WTC11 (cell line): Measurements from ENCODE around the gene RANBP10. TPM values are rescaled to one million over a fixed set of nuclear protein-coding genes. Genes with fewer than 3 reads are reported as not detected.

Experiments used
- ATAC-seq: fragments of 200-7000 bp; cut with Tn5 transposase; 2 replicates; pipeline ENCODE4 v1.10.0; 2021; ENCODE audit warnings: mild to moderate bottlenecking, moderate library complexity
- CTCF ChIA-PET: fragments of 300-600 bp; sonication (Branson Sonifier 250); formaldehyde crosslinking; loops from one replicate; lab custom pipeline; 2021; ENCODE audit warnings: antibody characterized with exemption; lab: Charles Lee
- POLR2A ChIA-PET: fragments of 350-600 bp; sonication (Branson Sonifier 250); formaldehyde crosslinking; loops from one replicate; lab custom pipeline; 2021; ENCODE audit warnings: antibody characterized with exemption; lab: Charles Lee
- DNase-seq: peaks from one replicate; pipeline ENCODE4 v3.0.0; 2021; ENCODE audit warnings: low spot score
- H3K27ac Mint-ChIP-seq: 2 replicates; pipeline ENCODE4 v1.8.0; 2021; ENCODE audit warnings: mixed read lengths
- H3K27me3 Mint-ChIP-seq: 2 replicates; pipeline ENCODE4 v1.8.0; 2021; ENCODE audit warnings: low read depth, mild to moderate bottlenecking, moderate library complexity, mixed read lengths
- H3K36me3 Mint-ChIP-seq: 2 replicates; pipeline ENCODE4 v1.8.0; 2021; ENCODE audit warnings: mixed read lengths
- H3K4me1 Mint-ChIP-seq: 2 replicates; pipeline ENCODE4 v1.8.0; 2022; ENCODE audit warnings: mixed read lengths
- H3K4me3 Mint-ChIP-seq: 2 replicates; pipeline ENCODE4 v1.8.0; 2021; ENCODE audit warnings: mild to moderate bottlenecking, moderate library complexity, mixed read lengths
- H3K9me3 Mint-ChIP-seq: 2 replicates; pipeline ENCODE4 v1.8.0; 2021; ENCODE audit warnings: mixed read lengths
- CREM ChIP-seq: sonication (generic); formaldehyde crosslinking; IDR thresholded peaks from 2 replicates; pipeline ENCODE4 v1.8.1; 2022; ENCODE audit warnings: mild to moderate bottlenecking, missing genetic modification reagents, moderate library complexity
- ETV6 ChIP-seq: sonication (generic); formaldehyde crosslinking; IDR thresholded peaks from 2 replicates; pipeline ENCODE4 v1.8.1; 2022; ENCODE audit warnings: mild to moderate bottlenecking, missing genetic modification reagents
- FOXJ3 ChIP-seq: sonication (generic); formaldehyde crosslinking; IDR thresholded peaks from 2 replicates; pipeline ENCODE4 v1.9.0; 2021; ENCODE audit warnings: missing genetic modification reagents, mild to moderate bottlenecking, borderline replicate concordance
- HMGA2 ChIP-seq: fragments of 250-450 bp; sonication (Bioruptor Pico); IDR thresholded peaks from 2 replicates; pipeline ENCODE4 v1.4.0; 2021; ENCODE audit warnings: mild to moderate bottlenecking, moderate library complexity
- MXD4 ChIP-seq: fragments of 250-450 bp; sonication (Bioruptor Pico); IDR thresholded peaks from 2 replicates; pipeline ENCODE4 v1.8.0; 2021; ENCODE audit warnings: mild to moderate bottlenecking, moderate library complexity, borderline replicate concordance
- SMAD3 ChIP-seq: sonication (generic); formaldehyde crosslinking; IDR thresholded peaks from 2 replicates; pipeline ENCODE4 v1.8.0; 2022; ENCODE audit warnings: missing genetic modification reagents, mild to moderate bottlenecking, borderline replicate concordance
- SOX15 ChIP-seq: fragments of 250-450 bp; sonication (Bioruptor Pico); IDR thresholded peaks from 2 replicates; pipeline ENCODE4 v1.9.0; 2021; ENCODE audit warnings: mild to moderate bottlenecking
- TP53 ChIP-seq: sonication (generic); formaldehyde crosslinking; IDR thresholded peaks from 2 replicates; pipeline ENCODE4 v1.8.1; 2023; ENCODE audit warnings: mild to moderate bottlenecking, missing genetic modification reagents
- ZNF138 ChIP-seq: sonication (generic); formaldehyde crosslinking; conservative IDR thresholded peaks from 2 replicates; pipeline ENCODE4 v1.8.1; 2022; ENCODE audit warnings: mild to moderate bottlenecking, moderate library complexity, missing genetic modification reagents
- ZNF423 ChIP-seq: fragments of 250-450 bp; sonication (Bioruptor Pico); IDR thresholded peaks from 2 replicates; pipeline ENCODE4 v2.1.2; 2022; ENCODE audit warnings: mild to moderate bottlenecking, moderate library complexity
- total RNA-seq: library from RNA; stranded (reverse); gene quantifications from 3 replicates; pipeline ENCODE4 v1.2.3, GENCODE V29; 2021
- TF ChIP-seq, protein P1 (sequence below): sonication (generic); formaldehyde crosslinking; IDR thresholded peaks from 2 replicates; pipeline ENCODE4 v1.8.1; 2023; ENCODE audit warnings: mild to moderate bottlenecking, missing genetic modification reagents, borderline replicate concordance
- TF ChIP-seq, protein P2 (sequence below): sonication (generic); formaldehyde crosslinking; IDR thresholded peaks from 2 replicates; pipeline ENCODE4 v1.8.1; 2022; ENCODE audit warnings: low read depth, mild to moderate bottlenecking, moderate library complexity, missing genetic modification reagents, borderline replicate concordance
- TF ChIP-seq, protein P3 (sequence below): sonication (generic); formaldehyde crosslinking; IDR thresholded peaks from 2 replicates; pipeline ENCODE4 v1.8.1; 2022; ENCODE audit warnings: low read depth, missing genetic modification reagents, borderline replicate concordance
- TF ChIP-seq, protein P4 (sequence below): sonication (generic); formaldehyde crosslinking; IDR thresholded peaks from 2 replicates; pipeline ENCODE4 v1.8.0; 2023; ENCODE audit warnings: mild to moderate bottlenecking, missing genetic modification reagents
- TF ChIP-seq, protein P5 (sequence below): fragments of 250-450 bp; sonication (Bioruptor Pico); IDR thresholded peaks from 2 replicates; pipeline ENCODE4 v1.8.0; 2021; ENCODE audit warnings: mild to moderate bottlenecking

The RANBP10 gene
- total RNA-seq, 1 experiment from 2014 or later, result 14.0 TPM

DNA sequence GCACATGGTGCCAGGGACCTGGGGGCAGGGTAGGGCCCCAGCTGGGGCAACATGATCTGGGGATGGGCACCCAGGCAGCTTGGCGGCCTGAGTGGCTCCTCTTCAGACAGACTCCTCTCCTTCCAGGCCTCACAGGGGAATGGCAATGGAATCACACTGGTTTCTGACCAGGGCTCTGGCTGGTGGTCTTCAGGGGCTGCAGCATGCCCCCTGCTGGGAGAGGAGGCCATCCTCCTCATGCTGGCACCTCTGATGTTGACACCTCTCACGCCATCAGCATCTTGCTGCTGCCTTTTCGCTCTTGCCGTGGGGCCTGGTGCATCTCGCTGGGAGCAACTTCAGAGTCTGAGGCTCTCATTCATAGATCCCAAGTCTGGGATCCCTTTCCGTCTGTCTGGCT, 76.0 kb downstream of the RANBP10 start (continued):
- TF ChIP-seq, protein P1, sequence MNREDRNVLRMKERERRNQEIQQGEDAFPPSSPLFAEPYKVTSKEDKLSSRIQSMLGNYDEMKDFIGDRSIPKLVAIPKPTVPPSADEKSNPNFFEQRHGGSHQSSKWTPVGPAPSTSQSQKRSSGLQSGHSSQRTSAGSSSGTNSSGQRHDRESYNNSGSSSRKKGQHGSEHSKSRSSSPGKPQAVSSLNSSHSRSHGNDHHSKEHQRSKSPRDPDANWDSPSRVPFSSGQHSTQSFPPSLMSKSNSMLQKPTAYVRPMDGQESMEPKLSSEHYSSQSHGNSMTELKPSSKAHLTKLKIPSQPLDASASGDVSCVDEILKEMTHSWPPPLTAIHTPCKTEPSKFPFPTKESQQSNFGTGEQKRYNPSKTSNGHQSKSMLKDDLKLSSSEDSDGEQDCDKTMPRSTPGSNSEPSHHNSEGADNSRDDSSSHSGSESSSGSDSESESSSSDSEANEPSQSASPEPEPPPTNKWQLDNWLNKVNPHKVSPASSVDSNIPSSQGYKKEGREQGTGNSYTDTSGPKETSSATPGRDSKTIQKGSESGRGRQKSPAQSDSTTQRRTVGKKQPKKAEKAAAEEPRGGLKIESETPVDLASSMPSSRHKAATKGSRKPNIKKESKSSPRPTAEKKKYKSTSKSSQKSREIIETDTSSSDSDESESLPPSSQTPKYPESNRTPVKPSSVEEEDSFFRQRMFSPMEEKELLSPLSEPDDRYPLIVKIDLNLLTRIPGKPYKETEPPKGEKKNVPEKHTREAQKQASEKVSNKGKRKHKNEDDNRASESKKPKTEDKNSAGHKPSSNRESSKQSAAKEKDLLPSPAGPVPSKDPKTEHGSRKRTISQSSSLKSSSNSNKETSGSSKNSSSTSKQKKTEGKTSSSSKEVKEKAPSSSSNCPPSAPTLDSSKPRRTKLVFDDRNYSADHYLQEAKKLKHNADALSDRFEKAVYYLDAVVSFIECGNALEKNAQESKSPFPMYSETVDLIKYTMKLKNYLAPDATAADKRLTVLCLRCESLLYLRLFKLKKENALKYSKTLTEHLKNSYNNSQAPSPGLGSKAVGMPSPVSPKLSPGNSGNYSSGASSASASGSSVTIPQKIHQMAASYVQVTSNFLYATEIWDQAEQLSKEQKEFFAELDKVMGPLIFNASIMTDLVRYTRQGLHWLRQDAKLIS (CRISPR knock-in tag), result no peak
- TF ChIP-seq TP53 (CRISPR knock-in tag), result no peak
- TF ChIP-seq, protein P2, sequence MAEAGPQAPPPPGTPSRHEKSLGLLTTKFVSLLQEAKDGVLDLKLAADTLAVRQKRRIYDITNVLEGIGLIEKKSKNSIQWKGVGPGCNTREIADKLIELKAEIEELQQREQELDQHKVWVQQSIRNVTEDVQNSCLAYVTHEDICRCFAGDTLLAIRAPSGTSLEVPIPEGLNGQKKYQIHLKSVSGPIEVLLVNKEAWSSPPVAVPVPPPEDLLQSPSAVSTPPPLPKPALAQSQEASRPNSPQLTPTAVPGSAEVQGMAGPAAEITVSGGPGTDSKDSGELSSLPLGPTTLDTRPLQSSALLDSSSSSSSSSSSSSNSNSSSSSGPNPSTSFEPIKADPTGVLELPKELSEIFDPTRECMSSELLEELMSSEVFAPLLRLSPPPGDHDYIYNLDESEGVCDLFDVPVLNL, result no peak
- no peak for TF ChIP-seq SOX15 (CRISPR knock-in tag)
- no peak for TF ChIP-seq ZNF423 (CRISPR knock-in tag)

DNA sequence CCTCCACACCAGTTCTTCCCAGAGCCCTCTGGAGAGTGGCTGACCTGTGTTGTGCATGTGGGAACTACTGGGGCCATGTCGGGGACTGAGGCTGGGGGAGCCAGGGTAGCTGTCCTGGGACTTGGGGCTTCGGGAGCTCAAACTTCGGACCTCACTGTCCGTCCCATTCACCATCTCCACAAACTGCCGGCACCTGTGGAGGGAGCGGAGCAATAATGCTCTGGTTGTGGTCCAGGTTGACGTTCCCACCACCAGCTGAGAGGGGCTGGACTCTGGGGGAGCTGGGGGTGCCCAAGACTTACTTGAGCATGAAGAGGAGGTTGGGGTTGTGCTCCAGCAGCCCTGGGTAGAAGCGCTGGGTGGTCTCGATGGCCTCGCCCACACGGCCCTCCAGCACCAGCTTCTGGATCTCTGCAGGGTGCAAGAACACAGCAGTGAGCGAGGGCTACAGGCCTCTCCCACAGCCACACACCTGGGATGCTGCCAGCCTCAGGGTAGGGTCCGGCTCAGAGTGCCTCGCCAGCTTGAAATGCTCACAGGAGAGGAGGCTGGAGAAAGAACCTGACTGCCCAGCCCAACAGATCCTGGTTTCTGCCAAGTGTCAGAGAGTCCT, 76.6 kb downstream of the RANBP10 start:
- DNase-seq (no peak), ATAC-seq (no peak)
- Mint-ChIP-seq H3K27me3 (no peaks in the 10 kb centered on the region), H3K27ac (no peak overlapping the region), H3K9me3 (no peaks in the 10 kb centered on the region), H3K36me3 (peaks cover 17% of the 10 kb centered on the region), H3K4me1 (no peaks in the 10 kb centered on the region), H3K4me3 (no peak overlapping the region)
- ChIA-PET CTCF (interaction anchor here (1.0 to 2.3 kb wide), 2 partner anchors 57 to 87 kb away, joined by 3 to 9 read pairs; no protein-coding TSS in a partner anchor), POLR2A (no interaction called here)
- TF ChIP-seq, protein P3, sequence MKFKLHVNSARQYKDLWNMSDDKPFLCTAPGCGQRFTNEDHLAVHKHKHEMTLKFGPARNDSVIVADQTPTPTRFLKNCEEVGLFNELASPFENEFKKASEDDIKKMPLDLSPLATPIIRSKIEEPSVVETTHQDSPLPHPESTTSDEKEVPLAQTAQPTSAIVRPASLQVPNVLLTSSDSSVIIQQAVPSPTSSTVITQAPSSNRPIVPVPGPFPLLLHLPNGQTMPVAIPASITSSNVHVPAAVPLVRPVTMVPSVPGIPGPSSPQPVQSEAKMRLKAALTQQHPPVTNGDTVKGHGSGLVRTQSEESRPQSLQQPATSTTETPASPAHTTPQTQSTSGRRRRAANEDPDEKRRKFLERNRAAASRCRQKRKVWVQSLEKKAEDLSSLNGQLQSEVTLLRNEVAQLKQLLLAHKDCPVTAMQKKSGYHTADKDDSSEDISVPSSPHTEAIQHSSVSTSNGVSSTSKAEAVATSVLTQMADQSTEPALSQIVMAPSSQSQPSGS (CRISPR knock-in tag), result no peak
- TF ChIP-seq FOXJ3 (no peak), CREM (CRISPR knock-in tag) (no peak)

DNA sequence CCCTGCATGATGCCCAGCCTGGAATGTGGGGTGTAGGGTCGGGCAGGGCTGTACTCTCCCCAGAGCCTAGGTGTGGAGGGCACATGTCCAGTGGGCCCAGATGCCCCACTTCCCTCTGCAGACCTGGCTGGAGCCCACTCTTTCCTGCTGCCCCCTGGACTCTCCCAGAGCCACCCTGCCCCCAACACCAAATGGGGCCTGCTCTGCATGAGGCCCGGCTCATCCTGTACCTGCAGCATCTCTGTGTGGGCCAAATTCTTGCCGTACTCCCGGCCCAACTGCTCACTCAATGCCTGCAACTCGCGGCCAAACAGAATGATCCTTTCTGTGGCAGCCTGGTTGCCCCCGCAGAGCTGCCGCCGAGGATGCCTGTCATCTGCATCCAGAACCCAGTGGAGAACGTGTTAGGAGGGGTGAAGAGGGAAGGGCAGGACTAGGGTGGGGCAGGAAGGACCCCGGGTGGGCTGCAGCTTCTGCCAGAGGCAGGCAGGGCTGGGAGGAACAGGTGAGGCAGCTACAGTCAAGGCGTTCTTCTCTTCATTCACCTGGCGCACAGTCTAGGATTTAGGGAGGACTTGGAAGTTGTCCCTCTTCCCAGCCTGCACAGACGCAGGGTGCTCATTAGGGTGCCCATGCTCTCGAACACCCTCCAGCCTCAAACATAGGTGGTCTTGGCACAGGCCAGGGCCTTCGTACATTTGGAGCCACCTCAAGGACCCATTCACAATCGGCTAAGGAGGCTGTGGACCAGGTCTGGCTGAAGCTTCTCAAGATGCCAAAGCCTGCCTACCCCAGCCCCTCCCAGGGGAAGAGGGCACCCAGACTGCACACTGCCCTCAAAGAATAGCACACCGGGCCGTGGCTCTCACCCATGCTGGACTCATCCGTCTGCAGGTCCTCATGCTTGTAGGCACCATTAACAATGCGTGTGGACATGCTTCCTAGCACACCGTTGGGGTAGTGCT, 78.6 kb downstream of the RANBP10 start:
- H3K36me3 Mint-ChIP-seq, result peaks cover 17% of the 10 kb centered on the region
- no peaks in the 10 kb centered on the region for H3K9me3 Mint-ChIP-seq
- no peak overlapping the region for H3K27ac Mint-ChIP-seq
- no peak overlapping the region for H3K4me3 Mint-ChIP-seq
- ChIA-PET POLR2A (no interaction called here), CTCF (interaction anchor here (0.5 to 2.3 kb wide), 2 partner anchors 58 to 89 kb away, joined by 3 to 9 read pairs; no protein-coding TSS in a partner anchor)
- H3K4me1 Mint-ChIP-seq, result no peaks in the 10 kb centered on the region
- H3K27me3 Mint-ChIP-seq, result no peaks in the 10 kb centered on the region
- TF ChIP-seq SMAD3 (CRISPR knock-in tag) (no peak), HMGA2 (CRISPR knock-in tag) (no peak), ETV6 (CRISPR knock-in tag) (no peak), ZNF138 (no peak), MXD4 (CRISPR knock-in tag) (no peak)
- TF ChIP-seq, protein P4, sequence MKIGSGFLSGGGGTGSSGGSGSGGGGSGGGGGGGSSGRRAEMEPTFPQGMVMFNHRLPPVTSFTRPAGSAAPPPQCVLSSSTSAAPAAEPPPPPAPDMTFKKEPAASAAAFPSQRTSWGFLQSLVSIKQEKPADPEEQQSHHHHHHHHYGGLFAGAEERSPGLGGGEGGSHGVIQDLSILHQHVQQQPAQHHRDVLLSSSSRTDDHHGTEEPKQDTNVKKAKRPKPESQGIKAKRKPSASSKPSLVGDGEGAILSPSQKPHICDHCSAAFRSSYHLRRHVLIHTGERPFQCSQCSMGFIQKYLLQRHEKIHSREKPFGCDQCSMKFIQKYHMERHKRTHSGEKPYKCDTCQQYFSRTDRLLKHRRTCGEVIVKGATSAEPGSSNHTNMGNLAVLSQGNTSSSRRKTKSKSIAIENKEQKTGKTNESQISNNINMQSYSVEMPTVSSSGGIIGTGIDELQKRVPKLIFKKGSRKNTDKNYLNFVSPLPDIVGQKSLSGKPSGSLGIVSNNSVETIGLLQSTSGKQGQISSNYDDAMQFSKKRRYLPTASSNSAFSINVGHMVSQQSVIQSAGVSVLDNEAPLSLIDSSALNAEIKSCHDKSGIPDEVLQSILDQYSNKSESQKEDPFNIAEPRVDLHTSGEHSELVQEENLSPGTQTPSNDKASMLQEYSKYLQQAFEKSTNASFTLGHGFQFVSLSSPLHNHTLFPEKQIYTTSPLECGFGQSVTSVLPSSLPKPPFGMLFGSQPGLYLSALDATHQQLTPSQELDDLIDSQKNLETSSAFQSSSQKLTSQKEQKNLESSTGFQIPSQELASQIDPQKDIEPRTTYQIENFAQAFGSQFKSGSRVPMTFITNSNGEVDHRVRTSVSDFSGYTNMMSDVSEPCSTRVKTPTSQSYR, result no peak
- TF ChIP-seq, protein P5, sequence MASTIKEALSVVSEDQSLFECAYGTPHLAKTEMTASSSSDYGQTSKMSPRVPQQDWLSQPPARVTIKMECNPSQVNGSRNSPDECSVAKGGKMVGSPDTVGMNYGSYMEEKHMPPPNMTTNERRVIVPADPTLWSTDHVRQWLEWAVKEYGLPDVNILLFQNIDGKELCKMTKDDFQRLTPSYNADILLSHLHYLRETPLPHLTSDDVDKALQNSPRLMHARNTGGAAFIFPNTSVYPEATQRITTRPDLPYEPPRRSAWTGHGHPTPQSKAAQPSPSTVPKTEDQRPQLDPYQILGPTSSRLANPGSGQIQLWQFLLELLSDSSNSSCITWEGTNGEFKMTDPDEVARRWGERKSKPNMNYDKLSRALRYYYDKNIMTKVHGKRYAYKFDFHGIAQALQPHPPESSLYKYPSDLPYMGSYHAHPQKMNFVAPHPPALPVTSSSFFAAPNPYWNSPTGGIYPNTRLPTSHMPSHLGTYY (CRISPR knock-in tag), result no peak
- TF ChIP-seq, protein P3 (CRISPR knock-in tag), result no peak
- DNase-seq (no peak), ATAC-seq (no peak)
